K562 (cell line): ENCODE data around the gene SPINT1. TPM values are rescaled to one million over a fixed set of nuclear protein-coding genes. Genes with fewer than 3 reads are reported as not detected.

Source experiments
- GMEB1 ChIP-seq: fragments of 250-450 bp; sonication (Bioruptor Pico); IDR thresholded peaks from 2 replicates; pipeline ENCODE4 v1.4.0; 2020; ENCODE audit warnings: mild to moderate bottlenecking
- RCOR1 ChIP-seq, 2 experiments: IDR thresholded peaks; 2 replicates each; pipeline ENCODE4 v1.6.1; 2012; ENCODE audit warnings: low read depth in 2 of 2, low read length in 2 of 2, borderline replicate concordance in 1 of 2, improper control_type of control experiment in 1 of 2
- SRSF9 ChIP-seq: fragments of 200-400 bp; formaldehyde crosslinking; IDR thresholded peaks from 2 replicates; pipeline ENCODE4 v1.6.1; 2017; ENCODE audit warnings: low read depth, low read length, borderline replicate concordance
- TRIM25 ChIP-seq: fragments of 450-650 bp; IDR thresholded peaks from 2 replicates; pipeline ENCODE4 v1.7.0; 2016; ENCODE audit warnings: borderline replicate concordance
- ZNF318 ChIP-seq, 2 experiments: fragments of 450-650 bp; IDR thresholded peaks; 2 replicates each; pipeline ENCODE4 v1.6.1; 2016; ENCODE audit warnings: mild to moderate bottlenecking in 2 of 2, borderline replicate concordance in 1 of 2, low read depth in 1 of 2, moderate library complexity in 1 of 2
- polyA plus RNA-seq, 8 experiments: library from polyadenylated mRNA; depleted of rRNA in 4 of 8; stranded (reverse) in 5 of 8; unstranded in 3 of 8; fragments of >200 nt; fragmentation: Nextera tagmentation in 2 of 8; fragmentation: Illumina TruSeq in 1 of 8; extraction: Ambion mirVana in 2 of 8; extraction: Trizol in 1 of 8; gene quantifications; 2 replicates each; pipeline versions ENCODE4 v1.2.1 to v1.2.3, GENCODE V29; 2011 to 2014; ENCODE audit warnings: inconsistent platforms in 1 of 8, missing spikeins in 1 of 8
- total RNA-seq, 7 experiments: library from RNA; depleted of rRNA in 6 of 7; stranded (reverse); fragments of >200 nt in 6 of 7; fragmentation: Illumina TruSeq in 2 of 7; extraction: Trizol in 2 of 7; gene quantifications; 2 replicates each; pipeline versions ENCODE4 v1.2.1 to v1.2.3, GENCODE V29; 2011 to 2021; ENCODE audit warnings: low replicate concordance in 1 of 7

The SPINT1 gene
- total and polyA plus RNA-seq, 9 of the 15 experiments (the other 6 are each of a cell fraction or from before 2014, with no cell fraction given): 0.78 to 4.5 (median 1.5) TPM

- no peak for TF ChIP-seq TRIM25
- TF ChIP-seq GMEB1 (CRISPR knock-in tag): no peak
- TF ChIP-seq RCOR1 (IDR thresholded peaks at IDR 0.05; ENCODE audit: borderline replicate concordance in 1 of 2, low read depth in 2 of 2, low read length in 2 of 2): no peak
- no peak for TF ChIP-seq SRSF9
- TF ChIP-seq ZNF318 (IDR thresholded peaks at IDR 0.05; ENCODE audit: borderline replicate concordance in 1 of 2, low read depth in 1 of 2): no peak
These were observed 37.5 kb downstream of the SPINT1 start (continued) for GRCh38 chr15:40881351-40881750.
